Natural killer cell (primary cell): ENCODE measurements around the gene MORN1. TPM values are rescaled to one million over a fixed set of nuclear protein-coding genes. Genes with fewer than 3 reads are reported as not detected.

Source experiments
- ATAC-seq, 3 donors: fragments of 150-1000 bp in 2 of 3; fragments of 200-7000 bp in 1 of 3; cut with Tn5 transposase; 1 replicate in 1 of 3; 2 replicates in 2 of 3; pipeline ENCODE4 v1.10.0; 2021; ENCODE audit warnings: mild to moderate bottlenecking in 2 of 3, moderate library complexity in 2 of 3
- DNase-seq, 2 donors: peaks; one replicate each; pipeline versions ENCODE4 v3.0.0 to v3.0.0-alpha.2; 2013 to 2021; ENCODE audit warnings: mixed read lengths in 1 of 2
- H3K27ac ChIP-seq: one replicate; pipeline ENCODE4 v1.5.1; 2013; ENCODE audit warnings: mild to moderate bottlenecking, low read length
- H3K27me3 ChIP-seq: one replicate; pipeline ENCODE4 v1.6.1; 2013; ENCODE audit warnings: low read length; ENCODE audit not compliant: control insufficient read depth, insufficient read depth
- H3K36me3 ChIP-seq: one replicate; pipeline ENCODE4 v1.6.1; 2013; ENCODE audit warnings: low read length; ENCODE audit not compliant: control insufficient read depth, insufficient read depth
- H3K4me1 ChIP-seq: one replicate; pipeline ENCODE4 v1.6.1; 2013; ENCODE audit warnings: low read length; ENCODE audit not compliant: control insufficient read depth, insufficient read depth
- H3K4me3 ChIP-seq: one replicate; pipeline ENCODE4 v1.5.1; 2013; ENCODE audit warnings: low read length
- H3K9me3 ChIP-seq: one replicate; pipeline ENCODE4 v1.6.1; 2013; ENCODE audit warnings: low read length; ENCODE audit not compliant: control insufficient read depth, insufficient read depth
- H3K27ac Mint-ChIP-seq, 2 donors: one replicate each; pipeline ENCODE4 v1.8.0; 2022; ENCODE audit warnings: mild to moderate bottlenecking in 2 of 2, mixed read lengths in 2 of 2, moderate library complexity in 1 of 2
- H3K27me3 Mint-ChIP-seq, 2 donors: one replicate each; pipeline ENCODE4 v1.8.0; 2022; ENCODE audit warnings: low read depth in 2 of 2, mixed read lengths in 2 of 2
- H3K36me3 Mint-ChIP-seq: one replicate; pipeline ENCODE4 v1.8.0; 2022; ENCODE audit warnings: mixed read lengths
- H3K4me1 Mint-ChIP-seq, 2 donors: one replicate each; pipeline ENCODE4 v1.8.0; 2022; ENCODE audit warnings: mixed read lengths in 2 of 2
- H3K4me3 Mint-ChIP-seq: one replicate; pipeline ENCODE4 v1.8.0; 2022; ENCODE audit warnings: mild to moderate bottlenecking, moderate library complexity, mixed read lengths
- H3K9me3 Mint-ChIP-seq, 2 donors: one replicate each; pipeline ENCODE4 v1.8.0; 2022; ENCODE audit warnings: mixed read lengths in 2 of 2
- WGBS: methylation state at CpG from one replicate; pipeline ENCODE4 v1.1.7; 2013; ENCODE audit warnings: missing lambda C conversion rate; ENCODE audit not compliant: insufficient coverage; 5-methylcytosine and 5-hydroxymethylcytosine counted together
- intact Hi-C: fragments of 100-400 bp; cut with micrococcal nuclease; formaldehyde crosslinking; loops from one replicate; pipeline ENCODE4 v1.14.2; 2022
- total RNA-seq, 4 donors: library from RNA; stranded (reverse); fragments of 120-200 nt in 1 of 4; gene quantifications; one replicate each; pipeline versions ENCODE4 v1.2.3 to v1.2.4, GENCODE V29; 2013 to 2022
- TF ChIP-seq, protein P1 (sequence below): fragments of 200-600 bp; IDR thresholded peaks from one replicate; pipeline ENCODE4 v1.8.0; 2022; ENCODE audit warnings: antibody characterized with exemption

The MORN1 gene
- total RNA-seq, 3 donors from 2014 or later (not counting 1 experiment from before 2014, with no cell fraction given), result 8.0 to 9.3 (median 8.8) TPM

GRCh38 chr1:2353551-2354438, 37.6 kb downstream of the MORN1 start:
- H3K36me3 ChIP-seq, result no peaks in the 10 kb centered on the region
- Mint-ChIP-seq H3K27ac (no peak overlapping the region), H3K9me3 (no peaks in the 10 kb centered on the region), H3K27me3 (no peaks in the 10 kb centered on the region), H3K36me3 (no peaks in the 10 kb centered on the region), H3K4me3 (no peak overlapping the region), H3K4me1 (no peaks in the 10 kb centered on the region)
- H3K4me1 ChIP-seq, result no peaks in the 10 kb centered on the region
- no peak for DNase-seq
- no peak overlapping the region for H3K4me3 ChIP-seq
- H3K27me3 ChIP-seq, result no peaks in the 10 kb centered on the region
- H3K9me3 ChIP-seq, result no peaks in the 10 kb centered on the region
- ATAC-seq, result no peak
- TF ChIP-seq, protein P1, sequence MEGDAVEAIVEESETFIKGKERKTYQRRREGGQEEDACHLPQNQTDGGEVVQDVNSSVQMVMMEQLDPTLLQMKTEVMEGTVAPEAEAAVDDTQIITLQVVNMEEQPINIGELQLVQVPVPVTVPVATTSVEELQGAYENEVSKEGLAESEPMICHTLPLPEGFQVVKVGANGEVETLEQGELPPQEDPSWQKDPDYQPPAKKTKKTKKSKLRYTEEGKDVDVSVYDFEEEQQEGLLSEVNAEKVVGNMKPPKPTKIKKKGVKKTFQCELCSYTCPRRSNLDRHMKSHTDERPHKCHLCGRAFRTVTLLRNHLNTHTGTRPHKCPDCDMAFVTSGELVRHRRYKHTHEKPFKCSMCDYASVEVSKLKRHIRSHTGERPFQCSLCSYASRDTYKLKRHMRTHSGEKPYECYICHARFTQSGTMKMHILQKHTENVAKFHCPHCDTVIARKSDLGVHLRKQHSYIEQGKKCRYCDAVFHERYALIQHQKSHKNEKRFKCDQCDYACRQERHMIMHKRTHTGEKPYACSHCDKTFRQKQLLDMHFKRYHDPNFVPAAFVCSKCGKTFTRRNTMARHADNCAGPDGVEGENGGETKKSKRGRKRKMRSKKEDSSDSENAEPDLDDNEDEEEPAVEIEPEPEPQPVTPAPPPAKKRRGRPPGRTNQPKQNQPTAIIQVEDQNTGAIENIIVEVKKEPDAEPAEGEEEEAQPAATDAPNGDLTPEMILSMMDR, result no peak
- 84% methylated on average over 28 of the region's 28 CpGs for WGBS
- intact Hi-C loops, result no loop called here
- no peak overlapping the region for H3K27ac ChIP-seq

- no peaks in the 10 kb centered on the region for H3K4me1 Mint-ChIP-seq
- H3K9me3 Mint-ChIP-seq, result no peaks in the 10 kb centered on the region
- H3K27me3 ChIP-seq, result no peaks in the 10 kb centered on the region
- ATAC-seq, result no peak
- no peaks in the 10 kb centered on the region for H3K4me1 ChIP-seq
- no peak overlapping the region for H3K27ac Mint-ChIP-seq
- no peak overlapping the region for H3K4me3 ChIP-seq
- intact Hi-C loops, result no loop called here
- no peaks in the 10 kb centered on the region for H3K36me3 Mint-ChIP-seq
- no peak overlapping the region for H3K27ac ChIP-seq
- H3K9me3 ChIP-seq, result no peaks in the 10 kb centered on the region
- DNase-seq, result no peak
- H3K36me3 ChIP-seq, result no peaks in the 10 kb centered on the region
- TF ChIP-seq, protein P1, result no peak
- H3K27me3 Mint-ChIP-seq, result no peaks in the 10 kb centered on the region
- H3K4me3 Mint-ChIP-seq, result no peak overlapping the region
- 91% methylated on average over 21 of the region's 21 CpGs for WGBS
Measured at GRCh38 chr1:2352897-2353550, 38.3 kb downstream of the MORN1 start.

GRCh38 chr1:2352341-2352896, 38.9 kb downstream of the MORN1 start:
- no peaks in the 10 kb centered on the region for H3K36me3 ChIP-seq
- no peaks in the 10 kb centered on the region for H3K9me3 ChIP-seq
- Mint-ChIP-seq H3K27ac (no peak overlapping the region), H3K27me3 (no peaks in the 10 kb centered on the region), H3K4me1 (no peaks in the 10 kb centered on the region), H3K36me3 (no peaks in the 10 kb centered on the region), H3K4me3 (no peak overlapping the region), H3K9me3 (no peaks in the 10 kb centered on the region)
- DNase-seq, result no peak
- H3K4me1 ChIP-seq, result no peaks in the 10 kb centered on the region
- 92% methylated on average over 11 of the region's 11 CpGs for WGBS
- TF ChIP-seq, protein P1, result no peak
- no peaks in the 10 kb centered on the region for H3K27me3 ChIP-seq
- intact Hi-C loops, result no loop called here
- H3K4me3 ChIP-seq, result no peak overlapping the region
- H3K27ac ChIP-seq, result no peak overlapping the region
- ATAC-seq, result no peak
